Esophagus muscularis mucosa (tissue), 4 donors: ENCODE results near the gene RELB.

Source experiments
- EP300 ChIP-seq: sonication (generic); formaldehyde crosslinking; IDR thresholded peaks from one replicate; pipeline ENCODE4 v1.6.1; 2017; ENCODE audit warnings: antibody characterized with exemption
- POLR2A ChIP-seq: fragments of 450-650 bp; IDR thresholded peaks from one replicate; pipeline ENCODE4 v1.6.1; 2017; ENCODE audit warnings: antibody characterized with exemption, moderate library complexity, mild to moderate bottlenecking, low read depth
- POLR2AphosphoS5 ChIP-seq, 2 donors: sonication (generic); formaldehyde crosslinking; IDR thresholded peaks; one replicate each; pipeline ENCODE4 v1.6.1; 2017; ENCODE audit warnings: antibody characterized with exemption in 2 of 2
- TF ChIP-seq, protein P1 (sequence below), 3 experiments: fragments of 200-600 bp in 2 of 3; fragments of 450-650 bp in 1 of 3; sonication (generic) in 2 of 3; IDR thresholded peaks; one replicate each; pipeline ENCODE4 v1.5.1; 2017 to 2019; ENCODE audit warnings: antibody characterized with exemption in 3 of 3, mild to moderate bottlenecking in 2 of 3, moderate library complexity in 1 of 3

DNA sequence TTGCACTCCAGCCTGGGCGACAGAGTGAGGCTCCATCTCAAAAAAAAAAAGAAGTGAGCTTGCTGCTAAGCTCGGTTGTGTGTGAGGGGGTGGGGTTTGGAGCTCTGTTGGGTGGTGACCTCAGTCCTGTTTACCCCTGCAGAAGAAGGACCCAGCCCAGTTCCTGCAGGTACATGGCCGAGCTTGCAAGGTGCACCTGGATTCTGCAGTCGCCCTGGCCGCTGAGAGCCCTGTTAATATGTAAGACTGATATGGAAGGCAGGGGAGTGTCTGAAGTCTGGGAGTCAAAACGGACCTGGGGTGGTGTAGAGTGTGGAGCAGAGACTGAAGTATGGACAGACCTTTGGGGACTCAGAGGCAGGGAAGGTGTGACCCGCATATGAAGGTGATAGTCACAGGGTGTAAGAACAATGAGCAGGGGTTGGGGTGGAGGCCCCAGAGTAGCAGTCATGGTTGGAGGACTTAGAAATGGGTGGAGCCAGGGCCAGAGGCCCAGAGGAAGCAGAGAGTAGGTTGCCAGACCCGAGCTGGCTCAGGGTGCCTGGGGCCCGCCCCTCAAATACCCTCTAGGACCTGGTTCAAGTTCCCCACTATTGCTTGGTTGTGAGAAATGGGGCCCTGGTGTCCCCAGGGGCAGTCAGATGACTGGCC, 50.8 kb downstream of the RELB start:
- TF ChIP-seq, protein P1, sequence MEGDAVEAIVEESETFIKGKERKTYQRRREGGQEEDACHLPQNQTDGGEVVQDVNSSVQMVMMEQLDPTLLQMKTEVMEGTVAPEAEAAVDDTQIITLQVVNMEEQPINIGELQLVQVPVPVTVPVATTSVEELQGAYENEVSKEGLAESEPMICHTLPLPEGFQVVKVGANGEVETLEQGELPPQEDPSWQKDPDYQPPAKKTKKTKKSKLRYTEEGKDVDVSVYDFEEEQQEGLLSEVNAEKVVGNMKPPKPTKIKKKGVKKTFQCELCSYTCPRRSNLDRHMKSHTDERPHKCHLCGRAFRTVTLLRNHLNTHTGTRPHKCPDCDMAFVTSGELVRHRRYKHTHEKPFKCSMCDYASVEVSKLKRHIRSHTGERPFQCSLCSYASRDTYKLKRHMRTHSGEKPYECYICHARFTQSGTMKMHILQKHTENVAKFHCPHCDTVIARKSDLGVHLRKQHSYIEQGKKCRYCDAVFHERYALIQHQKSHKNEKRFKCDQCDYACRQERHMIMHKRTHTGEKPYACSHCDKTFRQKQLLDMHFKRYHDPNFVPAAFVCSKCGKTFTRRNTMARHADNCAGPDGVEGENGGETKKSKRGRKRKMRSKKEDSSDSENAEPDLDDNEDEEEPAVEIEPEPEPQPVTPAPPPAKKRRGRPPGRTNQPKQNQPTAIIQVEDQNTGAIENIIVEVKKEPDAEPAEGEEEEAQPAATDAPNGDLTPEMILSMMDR (IDR thresholded peaks at IDR 0.05) = no peak
- TF ChIP-seq EP300 (no peak), POLR2A (no peak), POLR2AphosphoS5 (IDR thresholded peaks at IDR 0.05) (no peak)
